ENCODE results near the gene ABITRAM.
"Not testable (repeated sequence)": the region's sequence is repeated elsewhere in the genome, so short reads cannot be mapped to it uniquely, and the experiment has no call there.

Gene ABITRAM, protein sequence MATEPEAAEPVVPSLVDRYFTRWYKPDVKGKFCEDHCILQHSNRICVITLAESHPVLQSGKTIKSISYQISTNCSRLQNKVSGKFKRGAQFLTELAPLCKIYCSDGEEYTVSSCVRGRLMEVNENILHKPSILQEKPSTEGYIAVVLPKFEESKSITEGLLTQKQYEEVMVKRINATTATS

DNA sequence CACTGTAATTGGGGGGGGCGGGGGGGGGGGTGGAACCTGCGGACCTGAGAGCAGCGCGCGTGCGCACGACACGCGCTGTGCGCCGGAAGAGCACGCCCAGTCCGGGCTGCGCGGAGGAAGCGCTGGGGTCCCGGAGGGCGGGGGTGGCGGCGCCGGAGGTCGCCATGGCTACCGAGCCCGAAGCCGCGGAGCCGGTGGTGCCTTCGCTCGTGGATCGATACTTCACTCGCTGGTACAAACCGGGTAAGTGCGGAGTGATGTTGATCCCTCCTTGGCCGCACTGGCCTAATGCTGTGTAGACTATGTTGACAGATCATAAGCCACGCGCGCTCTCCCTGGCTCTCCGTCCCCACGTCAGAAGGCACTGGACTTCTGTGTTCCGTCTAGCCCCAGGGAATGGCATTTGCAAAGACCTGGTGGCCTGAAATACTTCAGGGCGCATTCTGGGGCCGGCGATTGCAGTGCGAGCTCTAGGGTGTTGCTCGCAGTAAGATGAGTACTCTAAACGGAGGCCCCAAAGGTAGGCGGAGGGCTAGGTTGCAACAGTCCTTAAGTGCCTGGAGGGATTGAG is at the start of gene ABITRAM:
Gene ABITRAM (plus strand): TSS at position 78 of the 571 bp plus-strand sequence. CDS start 87 bp downstream, at position 165.
- ATAC-seq, result peak; percentile 83 to 84

DNA sequence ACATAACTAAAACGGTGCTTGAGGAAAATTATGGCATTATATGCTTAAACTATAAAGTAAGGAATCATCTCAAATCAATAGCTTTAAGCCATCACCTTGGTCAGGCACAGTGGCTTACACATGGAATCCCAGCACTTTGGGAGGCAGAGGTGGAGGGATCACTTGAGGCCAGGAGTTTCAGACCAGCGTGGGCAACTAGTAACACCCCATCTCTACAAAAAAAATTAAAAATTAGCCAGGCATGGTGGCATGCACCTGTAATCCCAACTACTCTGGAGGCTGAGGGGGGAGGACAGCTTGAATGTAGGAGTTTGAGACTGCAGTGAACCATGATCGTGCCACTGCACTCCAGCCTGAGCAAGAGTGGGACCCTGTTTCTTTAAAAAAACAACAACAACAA is 49.5 kb upstream of the ABITRAM start:
- no peak for ATAC-seq

DNA sequence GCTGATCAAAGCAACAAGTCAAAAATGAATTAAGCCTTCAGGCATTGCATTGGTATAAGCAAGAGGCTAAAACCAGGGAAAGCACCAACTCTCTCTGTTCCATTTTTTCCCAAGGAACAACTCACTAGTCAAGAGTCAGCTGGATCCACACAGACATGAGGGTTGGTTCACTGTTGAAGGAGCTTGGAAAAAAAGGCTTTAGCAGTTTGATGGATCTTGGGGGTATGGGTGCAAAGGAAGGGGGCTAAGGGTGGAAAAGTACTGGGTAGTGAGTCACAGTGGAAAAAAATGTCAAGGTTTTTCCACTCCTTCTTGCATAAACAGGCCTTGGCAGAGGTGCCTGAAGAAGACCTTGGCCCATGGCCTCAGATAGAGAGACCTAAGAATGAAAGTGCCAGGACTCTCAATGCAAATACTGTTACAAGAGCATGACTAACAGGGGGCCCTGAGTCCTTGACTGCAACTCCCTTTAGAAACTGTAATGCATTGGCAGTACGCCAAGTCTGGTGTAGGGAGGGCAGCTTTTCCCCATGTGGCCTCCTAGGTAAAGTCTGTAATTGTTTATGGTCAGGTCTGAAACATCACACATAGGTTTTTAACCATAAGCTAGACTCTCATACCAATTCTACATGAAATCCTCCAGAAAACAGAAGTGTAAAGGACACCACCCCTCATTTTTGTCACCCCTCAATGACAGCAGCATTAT is 48.4 kb upstream of the ABITRAM start:
- peak; percentile 95 to 97 for ATAC-seq

DNA sequence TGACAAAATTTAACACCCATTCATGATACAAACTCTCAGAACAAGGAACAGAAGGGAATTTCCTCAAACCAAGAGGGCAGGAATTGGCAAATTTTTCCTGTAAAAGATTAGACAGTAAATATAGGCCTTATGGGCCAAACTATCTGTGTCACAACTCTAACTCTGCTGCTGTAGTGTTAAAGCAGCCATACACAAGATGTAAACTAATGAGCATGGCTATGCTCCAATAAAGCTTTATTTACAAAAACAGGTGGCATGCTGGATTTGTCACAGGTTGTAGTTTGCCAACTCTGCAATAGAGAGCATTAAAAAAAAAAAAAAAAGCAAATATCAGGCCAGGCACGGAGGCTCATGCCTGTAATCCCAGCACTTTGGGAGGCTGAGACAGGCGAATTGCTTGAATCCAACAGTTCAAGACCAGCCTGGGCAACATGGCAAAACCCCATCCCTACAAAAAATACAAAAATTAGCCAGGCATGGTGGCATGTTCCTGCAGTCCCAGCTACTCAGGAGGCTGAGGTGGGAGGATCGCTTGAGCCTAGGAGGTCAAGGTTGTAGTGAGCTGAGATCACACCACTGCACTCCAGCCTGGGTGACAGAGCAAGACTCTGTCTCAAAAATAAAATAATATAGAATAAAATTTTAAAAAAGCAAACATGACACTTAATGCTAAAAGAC is 47.5 kb upstream of the ABITRAM start:
- not testable (repeated sequence) for ATAC-seq

DNA sequence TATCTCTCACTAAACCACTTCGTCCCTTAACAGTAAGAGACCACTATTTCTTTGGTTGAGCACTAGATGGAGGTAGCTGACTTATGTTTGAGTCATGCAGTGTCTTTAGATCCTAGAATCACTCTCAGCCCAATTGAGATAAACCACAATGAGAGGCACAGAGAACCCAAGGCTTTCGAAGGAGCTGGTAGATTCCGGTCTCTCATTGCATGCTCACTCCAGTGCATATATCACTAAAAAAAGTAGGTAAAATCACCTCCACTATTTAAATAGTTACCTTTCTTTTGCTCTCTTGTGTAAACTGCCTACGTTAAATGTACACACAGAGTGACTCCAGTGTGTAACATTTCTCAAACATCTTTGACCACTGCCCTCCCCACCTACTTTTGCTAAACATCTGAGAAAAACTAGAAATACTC is 44.5 kb upstream of the ABITRAM start:
- no peak for ATAC-seq

DNA sequence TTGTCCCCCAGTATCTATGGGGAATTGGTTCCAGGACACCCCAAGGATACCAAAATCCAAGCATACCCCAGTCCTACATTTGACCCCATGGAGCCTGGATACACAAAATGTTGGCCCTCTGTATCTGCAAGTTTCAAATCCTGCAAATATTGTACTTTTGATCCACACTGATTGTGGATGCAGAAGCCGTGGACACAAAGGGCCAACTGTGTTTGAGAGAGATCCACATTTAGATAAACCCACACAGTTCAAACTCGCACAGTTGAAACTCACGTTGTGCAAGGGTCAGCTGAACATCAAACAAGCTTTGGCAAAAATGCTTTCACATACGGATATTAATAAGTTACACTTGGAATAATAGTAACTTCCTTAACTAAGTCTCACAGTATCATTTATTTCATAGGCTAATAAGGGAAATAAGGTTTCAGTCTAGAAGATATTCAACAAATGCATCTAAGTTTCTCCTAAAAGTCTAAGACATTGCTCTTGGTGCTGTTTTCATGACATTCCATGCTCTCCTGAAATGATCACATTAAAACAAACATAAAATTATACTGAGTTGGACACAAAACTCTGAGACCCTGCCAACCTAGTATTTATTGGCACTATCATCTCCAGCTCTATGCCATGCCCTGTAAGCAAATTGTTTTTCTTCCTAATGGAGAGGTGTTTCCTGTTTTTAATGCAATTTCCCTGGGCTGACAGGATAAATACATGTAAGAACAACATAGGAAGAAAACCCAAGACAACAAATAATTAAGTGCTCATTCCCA is 39.8 kb upstream of the ABITRAM start:
- no peak for ATAC-seq

DNA sequence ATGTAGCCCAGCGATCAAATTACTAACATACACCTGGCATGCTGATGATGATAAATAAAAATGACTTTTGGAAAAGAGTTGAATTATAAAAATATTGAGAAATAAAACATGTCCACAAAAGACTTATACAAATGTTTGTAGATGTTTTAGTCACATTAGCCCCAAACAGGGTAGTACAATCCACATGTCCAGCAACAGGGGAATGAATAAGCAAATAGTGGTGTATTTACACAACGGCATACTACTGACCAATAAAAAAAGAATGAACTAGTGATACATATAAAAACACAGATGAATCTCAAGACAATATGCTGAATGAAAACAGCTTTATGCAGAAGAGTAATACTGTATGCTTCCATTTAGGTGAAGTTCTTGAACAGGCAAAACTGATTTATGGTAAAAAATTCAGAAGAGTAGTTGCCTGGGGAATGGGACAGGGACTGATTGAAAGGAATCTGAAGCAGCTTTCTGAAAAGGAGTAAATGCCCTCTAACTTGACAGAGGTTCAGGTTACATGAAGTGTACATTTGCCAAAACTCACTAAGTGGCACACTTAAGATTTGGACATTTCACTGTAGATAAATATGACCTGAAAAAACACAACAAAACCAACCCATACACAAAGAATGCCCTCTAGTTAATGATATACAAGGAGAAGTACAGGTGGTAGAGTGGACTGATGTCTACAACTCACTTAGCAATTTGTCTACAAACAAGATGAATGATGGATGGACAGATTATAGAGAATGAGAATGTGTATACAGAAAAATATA is 36.7 kb upstream of the ABITRAM start:
- no peak for ATAC-seq

DNA sequence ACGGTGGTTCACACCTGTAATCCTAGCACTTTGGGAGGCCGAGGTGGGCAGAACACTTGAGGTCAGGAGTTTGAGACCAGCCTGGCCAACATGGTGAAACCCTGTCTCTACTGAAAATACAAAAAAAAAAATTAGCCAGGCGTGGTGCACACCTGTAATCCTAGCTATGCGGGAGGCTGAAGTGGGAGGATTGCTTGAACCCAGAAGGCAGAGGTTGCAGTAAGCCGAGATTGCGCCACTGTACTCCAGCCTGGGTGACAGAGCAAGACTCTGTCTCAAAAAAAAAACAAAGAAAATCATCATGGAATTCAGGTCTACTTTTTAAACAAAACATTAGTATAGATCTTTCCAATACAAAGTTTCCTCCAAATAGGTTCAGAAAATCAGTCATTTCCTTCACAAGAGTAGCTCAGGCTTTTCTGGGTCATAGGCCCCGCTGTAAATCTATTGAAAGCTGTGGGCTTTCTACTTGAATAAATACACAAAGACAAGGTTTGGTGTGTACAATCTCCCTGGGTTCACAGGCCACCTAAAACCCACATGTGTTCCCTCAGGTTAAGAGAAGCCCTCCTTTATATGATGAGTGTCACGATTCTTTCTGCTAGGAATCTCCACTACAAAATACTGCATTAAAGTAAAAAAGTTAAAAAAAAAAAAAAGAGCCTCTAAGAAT is 35.0 kb upstream of the ABITRAM start:
- not testable (repeated sequence) for ATAC-seq

DNA sequence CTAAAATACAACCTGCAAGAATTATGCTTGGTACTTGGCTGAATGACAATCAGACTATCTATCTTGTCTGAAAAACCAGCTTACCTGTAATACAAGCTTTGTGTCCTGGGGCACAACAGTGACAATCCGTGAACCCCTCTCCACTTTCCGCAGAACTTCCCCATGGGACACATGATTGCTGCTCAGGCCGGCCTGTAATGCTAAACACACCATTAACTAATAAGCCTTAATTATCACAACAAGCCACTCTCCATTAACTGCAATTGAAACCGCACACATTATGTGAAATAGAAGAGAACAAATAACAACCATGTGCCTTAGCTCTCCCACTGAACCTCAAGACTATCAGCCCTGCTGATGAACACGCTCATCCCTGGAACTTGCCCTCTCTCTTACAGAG is 34.0 kb upstream of the ABITRAM start:
- ATAC-seq, result no peak

DNA sequence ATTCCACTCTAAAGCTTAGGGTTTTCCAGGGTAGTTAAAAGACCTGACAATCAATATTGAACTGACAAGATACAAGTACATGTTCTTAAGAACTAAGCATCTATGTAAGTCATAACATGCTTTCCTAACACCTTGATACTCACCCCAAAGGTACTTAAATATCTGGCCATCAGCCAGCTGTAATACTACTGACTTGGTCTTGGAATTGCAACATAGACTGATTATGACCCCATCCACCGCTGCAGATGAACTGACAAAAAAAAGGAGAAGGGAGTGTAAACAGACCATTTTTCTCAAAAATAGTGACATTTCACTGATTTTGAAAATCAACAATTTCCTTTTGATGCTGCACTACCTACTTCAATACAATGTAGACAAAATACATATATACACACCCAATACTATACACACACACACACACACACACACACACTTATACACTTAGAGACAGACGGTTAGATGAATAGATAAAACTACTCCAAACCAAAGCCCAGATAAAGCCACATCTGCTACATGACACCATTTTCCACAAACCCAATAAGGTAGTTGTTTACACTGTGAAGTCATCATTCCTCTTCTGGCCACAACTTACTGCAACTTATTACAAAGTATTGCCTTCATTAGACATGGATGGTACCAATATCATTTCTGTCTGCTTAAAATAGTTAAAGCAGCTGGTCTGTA is 30.6 kb upstream of the ABITRAM start:
- ATAC-seq, result no peak

DNA sequence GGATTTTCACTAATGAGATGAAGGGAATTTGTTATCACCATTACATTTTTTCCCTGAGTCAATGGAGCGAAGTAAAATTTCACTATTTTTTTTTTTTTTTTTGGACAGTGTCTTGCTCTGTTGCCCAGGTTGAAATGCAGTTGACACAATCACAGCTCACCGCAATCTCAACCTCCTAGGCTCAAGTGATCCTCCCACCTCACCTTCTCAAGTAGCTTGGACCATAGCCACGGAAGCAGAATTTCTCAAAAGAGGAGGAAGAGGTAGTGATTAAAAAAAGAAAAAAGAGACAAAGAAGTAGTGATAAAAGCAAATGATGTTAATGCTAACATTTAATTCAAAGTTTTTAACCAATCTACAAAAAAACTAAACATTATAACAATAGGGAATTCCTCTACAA is 30.0 kb upstream of the ABITRAM start:
- ATAC-seq, result no peak

DNA sequence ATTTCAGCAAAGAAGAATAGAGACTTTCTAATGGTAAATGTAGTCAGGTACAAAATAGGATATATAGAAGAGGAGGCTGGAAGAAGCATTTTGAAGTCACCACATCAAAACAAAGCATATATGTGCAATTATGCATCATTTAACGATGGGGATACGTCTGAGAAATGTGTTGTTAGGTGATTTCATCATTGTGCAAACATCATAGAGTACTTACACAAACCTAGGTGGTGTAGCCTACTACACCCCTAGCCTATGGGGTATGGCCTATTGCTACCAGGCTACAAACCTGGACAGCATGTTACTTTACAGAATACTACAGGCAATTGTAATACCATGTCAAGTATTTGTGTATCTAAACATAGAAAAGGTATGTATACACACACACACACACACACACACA is 28.7 kb upstream of the ABITRAM start:
- ATAC-seq, result no peak

DNA sequence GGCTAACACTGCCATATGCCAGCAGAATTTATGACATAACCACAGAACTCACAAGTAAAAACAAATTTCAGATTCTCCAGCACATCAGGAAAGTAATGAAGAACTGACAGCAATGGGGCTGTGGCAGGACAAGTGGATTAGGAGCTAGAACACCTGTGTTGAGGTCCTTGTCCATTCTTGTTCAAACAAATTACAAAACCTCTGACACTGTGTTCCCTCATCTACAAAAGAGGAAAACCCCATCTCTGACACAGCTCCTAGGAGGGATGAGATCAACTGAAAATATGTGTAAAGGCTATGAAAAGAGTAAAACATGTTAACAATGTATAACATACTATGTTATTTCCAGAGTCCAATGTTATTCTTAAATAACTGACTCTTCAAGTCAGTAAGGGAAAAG is 23.8 kb upstream of the ABITRAM start:
- ATAC-seq, result no peak

DNA sequence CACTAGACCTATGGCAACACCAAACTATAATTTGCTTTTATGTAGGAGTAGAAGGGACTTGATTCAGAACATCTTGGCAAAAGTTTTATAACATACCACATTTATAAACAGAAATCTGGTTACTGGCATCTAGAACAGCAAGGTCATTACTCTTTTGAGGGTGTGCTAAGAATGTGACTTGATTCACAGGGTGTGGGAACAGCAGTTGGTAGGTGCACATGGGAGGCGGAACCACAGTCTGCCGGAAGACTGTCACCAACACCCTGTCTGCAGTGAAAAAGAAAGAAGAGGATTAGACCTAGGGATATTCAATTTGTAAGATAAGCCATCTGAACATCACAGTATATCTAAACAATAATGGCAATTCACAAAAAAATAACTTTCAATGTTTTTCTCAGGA is 23.3 kb upstream of the ABITRAM start:
- no peak for ATAC-seq

DNA sequence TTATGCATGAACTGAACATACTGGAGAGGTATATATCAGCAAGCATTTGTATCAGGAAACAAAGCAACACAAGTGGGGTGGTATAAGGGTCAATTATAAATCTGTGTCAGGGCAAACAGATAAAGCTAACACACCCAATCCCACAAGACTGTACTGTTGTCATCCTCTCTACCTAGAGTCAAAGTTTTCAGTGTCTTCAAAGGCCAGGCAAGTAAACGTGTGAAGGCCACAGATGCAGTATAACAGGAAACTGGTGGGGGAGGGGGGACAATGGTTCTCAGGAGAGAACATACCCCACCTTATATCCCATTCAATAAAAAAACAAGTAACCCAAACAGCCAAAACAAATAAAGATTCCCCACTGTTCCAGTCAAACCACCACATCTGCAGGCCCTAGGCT is 22.4 kb upstream of the ABITRAM start:
- ATAC-seq, result no peak

DNA sequence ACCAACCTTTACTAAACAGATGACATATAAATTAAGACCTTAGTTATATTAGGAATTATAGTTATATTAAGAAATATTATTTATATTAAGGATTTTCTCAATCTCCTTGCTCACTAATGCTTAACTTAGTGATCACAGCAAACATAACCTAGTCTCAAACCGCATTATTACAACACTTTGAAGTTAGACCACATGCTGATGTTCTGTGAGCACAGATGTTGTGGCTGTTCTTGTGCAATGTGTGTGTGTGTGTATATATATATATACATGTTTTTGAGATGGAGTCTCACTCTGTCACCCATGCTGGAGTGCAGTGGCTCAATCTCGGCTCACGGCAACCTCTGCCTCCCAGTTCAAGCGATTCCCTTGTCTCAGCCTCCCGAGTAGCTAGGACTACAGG is 20.8 kb upstream of the ABITRAM start:
- no peak for ATAC-seq

DNA sequence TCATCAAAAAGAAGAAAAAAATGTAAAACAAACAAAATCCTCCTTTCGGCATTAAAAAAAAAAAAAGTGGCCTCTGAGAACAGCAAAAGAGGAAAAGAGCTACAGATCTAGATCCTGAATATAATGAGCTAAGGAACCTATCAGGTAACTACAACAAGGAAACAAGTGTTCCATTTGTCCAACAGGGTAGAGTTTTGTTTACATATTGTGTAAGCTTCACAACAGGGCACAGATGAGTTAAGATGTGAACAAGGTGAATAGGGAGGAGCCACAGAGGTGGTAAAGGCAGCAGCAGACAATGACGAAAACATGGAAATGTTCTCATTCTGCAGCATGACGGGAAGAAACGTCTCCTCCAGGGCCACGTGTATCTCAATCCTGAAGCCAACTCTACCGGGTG is 14.7 kb upstream of the ABITRAM start:
- ATAC-seq, result no peak

DNA sequence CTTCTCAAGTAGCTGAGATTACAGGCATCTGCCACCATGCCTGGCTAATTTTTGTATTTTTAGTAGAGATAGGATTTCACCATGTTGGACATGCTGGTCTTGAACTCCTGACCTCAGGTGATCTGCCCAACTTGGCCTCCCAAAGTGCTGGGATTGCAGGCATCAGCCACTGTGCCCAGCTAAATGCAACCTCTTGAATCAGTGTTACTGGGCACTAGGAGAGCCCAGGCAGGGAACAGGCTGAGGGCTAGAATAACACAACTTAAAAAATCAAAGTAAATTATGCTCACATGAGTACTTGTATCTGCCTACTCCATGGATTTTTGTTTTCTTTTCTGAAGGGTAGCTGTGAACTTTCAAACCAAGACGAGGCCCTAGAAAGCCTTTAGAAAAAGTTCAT is 13.8 kb upstream of the ABITRAM start:
- ATAC-seq, result not testable (repeated sequence)

DNA sequence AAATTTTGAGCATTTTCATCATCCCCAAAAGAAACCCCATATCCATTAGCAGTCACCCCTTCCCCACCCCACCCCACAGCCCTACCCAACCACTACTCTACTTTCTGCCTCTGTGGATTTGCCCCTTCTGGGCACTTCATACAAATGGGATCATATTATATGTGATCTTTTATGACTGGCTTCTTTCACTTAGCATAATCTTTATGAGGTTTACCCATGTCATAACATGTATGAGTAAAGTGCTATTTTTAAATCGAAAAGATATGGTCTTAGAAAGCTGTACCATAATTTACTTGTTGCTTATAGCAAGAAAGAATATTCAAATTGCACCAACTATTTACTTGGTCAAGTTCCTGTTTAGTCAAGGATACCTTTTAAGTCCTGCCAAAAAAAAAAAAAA is 13.0 kb upstream of the ABITRAM start:
- peak in 1 of 2 donors; percentile 45 for ATAC-seq

DNA sequence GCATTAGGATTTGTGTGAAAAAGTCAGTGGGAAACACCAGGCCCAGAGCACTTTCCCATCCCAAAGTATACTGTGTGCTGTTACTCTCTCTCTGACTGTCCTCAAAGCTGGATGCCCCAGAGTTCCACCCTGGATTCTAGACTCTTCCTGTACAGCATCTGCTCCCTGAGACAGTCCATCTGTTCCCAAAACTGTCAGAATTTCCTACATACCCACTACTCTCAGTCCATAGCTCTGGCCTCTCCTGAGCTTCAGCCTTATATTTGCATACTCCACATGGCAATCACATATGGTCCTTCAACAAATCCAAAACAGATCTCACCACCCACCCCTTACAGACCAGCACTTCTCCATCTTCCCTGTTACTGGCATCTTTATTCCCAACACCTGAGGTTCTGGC is 9.7 kb upstream of the ABITRAM start:
- no peak for ATAC-seq

DNA sequence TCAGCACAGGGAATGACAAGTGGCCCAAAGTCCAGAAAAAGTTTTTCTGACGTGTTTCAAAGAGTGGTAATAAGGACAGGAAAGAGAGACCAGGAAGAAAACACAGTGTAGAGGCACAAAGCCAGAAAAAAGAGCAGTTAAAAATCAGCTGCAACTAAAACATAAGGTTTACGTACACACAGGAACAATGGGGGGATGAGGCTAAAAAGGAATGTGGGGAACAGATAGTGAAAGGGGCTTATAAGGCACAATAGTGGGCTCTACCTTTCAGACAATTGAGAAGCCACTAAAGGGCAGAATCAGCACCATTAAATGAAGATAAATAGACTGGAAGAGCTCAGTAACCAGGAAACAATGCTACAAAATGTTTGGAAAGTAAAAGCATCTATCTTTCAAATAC is 5.8 kb upstream of the ABITRAM start:
- no peak for ATAC-seq
